OCI-LY1 (cell line): ENCODE results near the gene ATP5F1B.

Source experiments
- CTCF ChIP-seq: fragments of 200-600 bp; sonication (generic), shearing (Covaris generic); IDR thresholded peaks from 2 replicates; pipeline ENCODE4 v1.5.1; 2017; ENCODE audit warnings: mild to moderate bottlenecking, antibody characterized with exemption, low read length, moderate library complexity, mixed read lengths
- EZH2 ChIP-seq: fragments of 200-600 bp; sonication (generic), shearing (Covaris generic); IDR thresholded peaks from 2 replicates; pipeline ENCODE4 v1.8.0; 2017; ENCODE audit warnings: borderline replicate concordance, mixed run types, mild to moderate bottlenecking, antibody characterized with exemption, low read length, moderate library complexity, mixed read lengths

GRCh38 chr12:56668197-56668457, 22.3 kb upstream of the ATP5F1B start:
- TF ChIP-seq EZH2, result no peak
- no peak for TF ChIP-seq CTCF
